GM23248 (cell line): Measurements from ENCODE around the gene LPAR2.

Experiments
- EZH2 ChIP-seq: fragments of 200-600 bp; sonication (generic); IDR thresholded peaks from 2 replicates; pipeline ENCODE4 v1.6.1; 2018; ENCODE audit warnings: antibody characterized with exemption, mild to moderate bottlenecking; ENCODE audit not compliant: insufficient read depth, poor library complexity, severe bottlenecking
- EZH2phosphoT487 ChIP-seq: fragments of 200-600 bp; sonication (generic); IDR thresholded peaks from 2 replicates; pipeline ENCODE4 v1.6.1; 2018; ENCODE audit warnings: antibody characterized with exemption, moderate library complexity, mild to moderate bottlenecking, low read depth; ENCODE audit not compliant: insufficient read depth

GRCh38 chr19:19584356-19584755, 43.7 kb downstream of the LPAR2 start:
- TF ChIP-seq EZH2 = no peak
- no peak for TF ChIP-seq EZH2phosphoT487
